GM18520 (cell line): Measurements from ENCODE around the gene FIP1L1.

Experiments used
- ATAC-seq: cut with Tn5 transposase; IDR thresholded peaks from one replicate; pipeline ENCODE4 v1.9.1; 2021; ENCODE audit not compliant: unreplicated experiment

FIP1L1 gene

GRCh38 chr4:53499791-53500190, 122.3 kb downstream of the FIP1L1 start:
- no peak for ATAC-seq

- ATAC-seq: no peak
Measured at GRCh38 chr4:53500546-53500945, 123.1 kb downstream of the FIP1L1 start.

- no peak for ATAC-seq
Measured at GRCh38 chr4:53501561-53501960, 124.1 kb downstream of the FIP1L1 start.

GRCh38 chr4:53502094-53502493, 124.7 kb downstream of the FIP1L1 start:
- no peak for ATAC-seq

GRCh38 chr4:53505947-53506346, 128.5 kb downstream of the FIP1L1 start:
- ATAC-seq: no peak

GRCh38 chr4:53507058-53507457, 129.6 kb downstream of the FIP1L1 start:
- ATAC-seq: no peak

- no peak for ATAC-seq
Measured at GRCh38 chr4:53507671-53508286, 130.3 kb downstream of the FIP1L1 start.

- no peak for ATAC-seq
Measured at GRCh38 chr4:53508446-53508845, 131.0 kb downstream of the FIP1L1 start.

- ATAC-seq: no peak
Measured at GRCh38 chr4:53510321-53510720, 132.9 kb downstream of the FIP1L1 start.
